NCI-H2081 (cell line): ENCODE results near the gene PDZRN3.
A peak's percentile ranks its signal among the peaks of the same experiment; 100 is the strongest.

Experiments
- DNase-seq, 2 experiments: peaks; one replicate each; lab custom pipeline; 2025; lab: John Stamatoyannopoulos, UW

Gene PDZRN3

GRCh38 chr3:73556520-73557372, 68.0 kb downstream of the PDZRN3 start:
- no peak for DNase-seq

DNA sequence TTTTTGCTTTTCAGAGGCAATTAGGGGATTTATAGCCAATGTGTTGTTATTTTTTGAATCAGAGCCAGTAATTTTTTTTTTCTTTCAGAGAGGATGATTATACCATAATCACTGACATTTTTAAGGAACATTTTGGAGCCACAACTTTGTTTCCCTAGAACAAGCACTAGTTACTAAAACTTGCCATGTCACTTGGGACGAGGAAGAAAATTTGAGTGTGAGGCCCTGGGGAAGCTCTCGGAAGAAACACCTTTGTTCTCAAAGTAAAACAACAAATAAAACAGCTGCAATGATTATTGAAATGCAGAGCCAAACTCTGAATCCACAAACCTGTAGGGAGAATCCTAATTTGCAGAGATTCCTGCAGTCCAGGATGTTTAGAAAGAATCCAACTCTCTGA, 69.7 kb downstream of the PDZRN3 start:
- no peak for DNase-seq

DNA sequence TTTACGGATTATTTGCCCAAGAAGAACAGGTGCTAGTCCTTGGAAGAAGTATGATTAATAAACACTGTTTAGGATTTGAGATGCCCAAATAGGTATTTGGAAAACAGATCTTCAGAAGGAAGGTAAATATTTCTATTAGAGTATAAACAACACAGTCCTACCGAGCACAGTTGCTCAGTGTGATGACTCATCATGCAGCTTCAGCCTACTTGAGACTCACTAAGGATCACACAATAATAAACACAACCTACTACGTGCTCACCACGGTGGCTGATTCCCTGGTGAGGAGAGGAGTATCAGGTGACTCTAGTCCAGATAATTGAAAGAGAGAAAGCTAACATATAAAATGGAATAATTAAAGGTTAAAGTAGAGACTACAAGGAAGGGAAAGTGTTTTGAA, 72.0 kb downstream of the PDZRN3 start:
- no peak for DNase-seq

DNA sequence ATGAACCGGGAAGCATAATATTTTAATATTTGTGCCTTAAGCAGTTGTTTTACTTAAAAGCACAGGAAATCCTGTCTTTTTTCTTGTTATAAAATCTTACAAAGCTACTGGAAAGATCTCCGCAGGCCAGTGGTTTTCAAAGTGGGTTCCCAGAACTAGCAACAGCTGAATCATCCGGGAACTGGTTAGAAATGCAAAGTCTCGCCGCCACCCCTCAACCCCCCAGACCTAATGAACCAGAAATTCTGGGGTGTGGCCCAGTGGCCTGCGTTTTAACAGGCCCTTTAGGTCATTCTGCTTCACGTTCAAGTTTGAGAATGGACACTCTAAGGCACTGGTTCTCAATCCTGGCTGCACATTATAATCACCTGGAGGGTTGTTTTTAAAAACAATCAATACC, 74.7 kb downstream of the PDZRN3 start:
- DNase-seq: no peak

GRCh38 chr3:73549051-73549600, 75.6 kb downstream of the PDZRN3 start:
- peak in 1 of 2 experiments; percentile 27 for DNase-seq

GRCh38 chr3:73548436-73548835, 76.3 kb downstream of the PDZRN3 start:
- no peak for DNase-seq

DNA sequence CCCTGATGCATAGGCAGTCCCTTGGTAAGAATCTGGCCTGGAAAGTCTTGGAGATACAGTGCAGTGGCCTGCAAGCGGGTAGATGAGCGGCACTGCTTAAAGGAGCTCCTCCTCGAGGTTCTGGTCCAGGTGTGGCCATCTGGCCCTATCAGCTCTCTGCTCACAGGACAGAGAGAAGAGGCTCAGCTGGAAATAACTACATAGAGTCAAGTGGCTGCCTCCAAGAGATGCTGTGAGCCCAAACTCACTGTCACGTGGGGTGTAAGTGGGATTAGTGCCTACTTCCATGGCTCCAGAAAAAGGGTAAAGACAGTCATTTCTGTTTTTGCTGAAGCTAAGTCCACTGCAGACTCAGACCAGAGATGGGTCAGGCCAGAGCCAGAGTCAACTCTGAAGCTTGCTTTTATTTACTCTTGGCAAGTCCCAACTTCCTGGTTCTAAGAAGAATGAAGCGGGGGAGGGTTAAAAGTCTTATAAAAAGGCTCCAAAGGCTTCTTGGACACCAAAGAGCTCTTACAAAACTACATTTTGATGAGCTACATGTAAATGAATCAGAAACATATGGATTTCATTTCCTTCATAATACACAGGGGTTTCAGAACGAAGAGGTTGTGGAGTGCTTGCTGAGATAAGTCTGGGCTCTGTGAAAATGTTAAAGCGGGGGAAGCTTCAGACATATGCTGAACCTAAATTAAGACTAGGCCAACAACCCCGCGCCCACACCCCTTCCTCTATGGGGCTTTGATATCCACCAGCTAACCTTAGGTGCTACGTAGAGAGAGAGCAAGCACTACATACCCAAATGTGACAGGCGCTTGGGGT, 77.1 kb downstream of the PDZRN3 start:
- no peak for DNase-seq

GRCh38 chr3:73546961-73547360, 77.8 kb downstream of the PDZRN3 start:
- no peak for DNase-seq

GRCh38 chr3:73543412-73543811, 81.3 kb downstream of the PDZRN3 start:
- DNase-seq: no peak

DNA sequence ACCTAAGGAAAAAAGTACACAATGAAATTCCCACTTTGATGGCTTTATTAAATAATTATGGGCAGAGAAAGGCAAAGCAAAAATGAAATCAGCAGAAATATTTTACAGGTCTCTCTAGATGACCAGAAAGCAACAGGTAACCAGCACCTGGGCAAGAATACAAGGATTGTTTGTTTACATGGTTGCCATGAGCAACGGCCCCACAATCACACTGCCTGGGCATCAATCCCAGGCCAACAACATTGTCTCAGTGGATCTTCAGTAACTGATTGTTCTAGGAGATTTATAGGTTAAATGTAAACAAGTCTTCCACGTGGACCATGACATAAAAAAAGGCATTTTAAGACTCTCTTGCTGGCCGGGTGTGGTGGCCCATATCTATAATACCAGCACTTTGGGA, 82.6 kb downstream of the PDZRN3 start:
- peak; percentile 73 to 91 for DNase-seq

DNA sequence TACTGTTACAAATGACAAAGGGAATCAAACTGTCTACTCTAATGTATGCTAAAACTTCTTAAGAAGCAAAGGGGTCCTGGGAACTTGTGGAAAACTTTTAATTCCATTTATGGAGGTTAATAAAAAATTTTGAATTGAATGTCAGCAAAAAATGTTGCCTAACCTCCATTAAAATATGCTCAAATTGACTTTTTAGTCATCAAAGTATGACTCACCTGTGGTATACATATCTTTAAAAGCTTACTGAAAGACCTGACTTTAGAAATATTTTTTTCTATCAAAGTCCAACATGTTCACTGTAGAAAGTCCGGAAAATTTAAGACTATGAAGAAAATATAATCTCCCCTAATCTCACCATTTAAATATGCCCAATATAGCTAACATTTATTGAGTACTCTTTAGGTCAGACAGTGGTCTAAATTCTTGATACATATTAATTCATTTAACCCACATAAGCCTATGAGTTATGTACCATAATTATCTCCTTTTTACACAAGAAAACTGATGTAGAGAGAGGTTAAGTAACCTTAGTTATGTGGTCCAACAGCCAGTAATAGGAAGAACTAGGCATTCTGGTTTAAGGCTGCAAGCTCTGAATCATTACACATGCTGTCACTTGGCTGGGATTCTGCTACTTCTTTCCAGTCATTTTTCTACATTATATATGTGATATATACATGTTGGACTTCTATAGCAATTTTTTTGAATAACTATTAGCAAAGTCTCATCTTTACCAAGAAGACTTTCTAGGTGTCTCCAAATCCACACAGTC, 83.6 kb downstream of the PDZRN3 start:
- no peak for DNase-seq

- DNase-seq: no peak
These were observed 86.3 kb downstream of the PDZRN3 start for GRCh38 chr3:73538486-73538885.

DNA sequence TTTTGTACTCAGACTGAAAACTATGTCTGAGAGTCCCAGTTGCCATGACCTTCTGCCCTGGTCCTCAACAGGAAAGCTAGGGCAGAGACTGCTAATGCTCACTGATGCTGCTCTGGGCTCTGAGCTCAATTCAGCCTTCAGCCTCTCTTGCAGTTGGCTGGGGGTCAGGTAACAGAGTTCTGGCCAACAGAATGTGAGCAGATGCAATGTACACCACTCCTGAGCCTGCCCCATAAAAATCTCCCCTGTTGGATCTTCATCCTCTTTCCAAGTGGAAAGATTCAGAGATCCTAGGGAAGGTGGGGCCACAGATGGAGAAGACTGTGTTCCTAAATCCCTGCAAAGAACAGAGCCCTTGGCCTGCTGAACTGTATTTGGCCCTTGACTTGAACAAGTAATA, 87.8 kb downstream of the PDZRN3 start:
- DNase-seq: no peak

- no peak for DNase-seq
These were observed 88.3 kb downstream of the PDZRN3 start for GRCh38 chr3:73536336-73536895.

- no peak for DNase-seq
These were observed 88.8 kb downstream of the PDZRN3 start for GRCh38 chr3:73535931-73536330.

GRCh38 chr3:73535137-73535536, 89.6 kb downstream of the PDZRN3 start:
- DNase-seq: no peak

- DNase-seq: no peak
These were observed 94.7 kb downstream of the PDZRN3 start for GRCh38 chr3:73530022-73530396.

DNA sequence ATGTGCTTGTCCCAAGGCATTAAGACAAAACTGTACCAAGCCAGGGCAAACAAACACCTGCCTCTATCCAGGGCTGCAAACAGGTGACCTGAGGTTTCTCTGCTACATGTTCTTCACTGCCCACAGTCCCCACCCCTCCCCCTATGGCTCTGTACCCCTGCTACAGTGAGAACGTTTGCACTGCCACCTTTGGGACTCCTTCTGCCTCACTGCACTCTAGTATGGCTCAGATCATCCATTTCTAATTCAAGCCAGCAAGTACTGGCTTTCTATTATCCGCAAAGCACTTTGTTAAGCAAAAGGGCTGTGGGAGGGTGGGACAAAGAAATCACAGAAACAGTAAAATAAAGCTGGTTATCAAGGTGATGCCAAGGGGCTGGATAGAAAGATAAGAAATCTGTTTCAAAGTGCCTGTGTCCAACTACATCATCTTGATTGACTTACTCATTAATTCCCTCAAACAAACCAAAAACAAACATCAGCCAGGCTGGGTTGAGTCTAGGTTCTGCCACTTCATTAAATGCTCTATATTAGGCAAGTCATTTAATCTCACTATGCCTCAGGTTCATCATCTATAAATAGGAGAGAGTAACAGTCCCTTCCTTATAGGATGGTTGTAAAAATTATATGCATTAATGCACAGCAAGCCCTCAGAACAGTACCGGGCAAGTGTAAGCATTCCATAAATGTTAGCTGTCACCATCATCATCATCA, 95.3 kb downstream of the PDZRN3 start:
- no peak for DNase-seq

GRCh38 chr3:73525591-73525990, 99.2 kb downstream of the PDZRN3 start:
- no peak for DNase-seq

- DNase-seq: no peak
These were observed 101.1 kb downstream of the PDZRN3 start for GRCh38 chr3:73523661-73524060.

DNA sequence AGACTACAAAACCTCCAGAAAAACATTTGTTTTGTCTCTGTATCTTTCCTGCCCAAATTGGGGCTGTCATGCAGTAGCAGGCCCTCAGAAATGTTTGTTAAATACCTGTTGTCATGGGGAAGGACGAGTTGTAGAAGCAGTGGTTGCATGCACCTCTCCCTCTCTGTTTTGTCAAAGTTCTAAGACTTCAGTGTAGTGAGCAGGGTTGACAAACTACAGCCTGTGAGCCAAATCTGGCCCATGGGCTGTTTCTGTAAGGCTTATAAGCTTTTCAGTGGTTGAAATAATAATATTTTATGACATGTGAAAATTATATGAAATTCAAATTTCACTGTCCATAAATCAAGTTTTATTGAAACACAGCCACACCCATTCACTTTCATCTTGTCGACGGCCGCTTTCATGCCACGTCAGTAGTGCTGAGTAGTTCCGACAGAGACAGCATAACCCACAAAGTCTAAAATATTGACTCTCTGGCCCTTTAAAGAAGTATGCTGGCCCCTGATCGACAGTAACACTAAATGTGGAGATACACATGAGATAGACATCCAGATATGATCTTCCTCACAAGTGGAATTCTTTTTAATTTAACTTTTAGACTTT, 102.9 kb downstream of the PDZRN3 start:
- DNase-seq: no peak
